ENCODE data around the gene MPZL2.

MPZL2 gene

GRCh38 chr11:118212781-118213191 lies 51.3 kb downstream of the MPZL2 start:
- no peak for DNase-seq (ENCODE audit: low read depth)
- TF ChIP-seq, protein P1, sequence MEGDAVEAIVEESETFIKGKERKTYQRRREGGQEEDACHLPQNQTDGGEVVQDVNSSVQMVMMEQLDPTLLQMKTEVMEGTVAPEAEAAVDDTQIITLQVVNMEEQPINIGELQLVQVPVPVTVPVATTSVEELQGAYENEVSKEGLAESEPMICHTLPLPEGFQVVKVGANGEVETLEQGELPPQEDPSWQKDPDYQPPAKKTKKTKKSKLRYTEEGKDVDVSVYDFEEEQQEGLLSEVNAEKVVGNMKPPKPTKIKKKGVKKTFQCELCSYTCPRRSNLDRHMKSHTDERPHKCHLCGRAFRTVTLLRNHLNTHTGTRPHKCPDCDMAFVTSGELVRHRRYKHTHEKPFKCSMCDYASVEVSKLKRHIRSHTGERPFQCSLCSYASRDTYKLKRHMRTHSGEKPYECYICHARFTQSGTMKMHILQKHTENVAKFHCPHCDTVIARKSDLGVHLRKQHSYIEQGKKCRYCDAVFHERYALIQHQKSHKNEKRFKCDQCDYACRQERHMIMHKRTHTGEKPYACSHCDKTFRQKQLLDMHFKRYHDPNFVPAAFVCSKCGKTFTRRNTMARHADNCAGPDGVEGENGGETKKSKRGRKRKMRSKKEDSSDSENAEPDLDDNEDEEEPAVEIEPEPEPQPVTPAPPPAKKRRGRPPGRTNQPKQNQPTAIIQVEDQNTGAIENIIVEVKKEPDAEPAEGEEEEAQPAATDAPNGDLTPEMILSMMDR (IDR thresholded peaks at IDR 0.05; ENCODE audit: low read length, missing control alignments), result no peak
- no peak overlapping the region for H3K4me3 ChIP-seq (replicated peaks; ENCODE audit: low read depth, low read length)

- no peak overlapping the region for H3K4me3 ChIP-seq (replicated peaks; ENCODE audit: low read depth, low read length)
- no peak for DNase-seq (ENCODE audit: low read depth)
- TF ChIP-seq, protein P1 (IDR thresholded peaks at IDR 0.05; ENCODE audit: low read length, missing control alignments), result no peak
Observed at GRCh38 chr11:118212131-118212725, 51.9 kb downstream of the MPZL2 start.

GRCh38 chr11:118211006-118211405 lies 53.1 kb downstream of the MPZL2 start:
- TF ChIP-seq, protein P1 (IDR thresholded peaks at IDR 0.05; ENCODE audit: low read length, missing control alignments), result no peak
- peak; percentile 47 for DNase-seq (ENCODE audit: low read depth)
- H3K4me3 ChIP-seq (replicated peaks; ENCODE audit: low read depth, low read length), result no peak overlapping the region

- no peak for DNase-seq (ENCODE audit: low read depth)
- TF ChIP-seq, protein P1 (IDR thresholded peaks at IDR 0.05; ENCODE audit: low read length, missing control alignments), result no peak
- H3K4me3 ChIP-seq (replicated peaks; ENCODE audit: low read depth, low read length), result no peak overlapping the region
Observed at GRCh38 chr11:118210323-118210722, 53.8 kb downstream of the MPZL2 start.

DNA sequence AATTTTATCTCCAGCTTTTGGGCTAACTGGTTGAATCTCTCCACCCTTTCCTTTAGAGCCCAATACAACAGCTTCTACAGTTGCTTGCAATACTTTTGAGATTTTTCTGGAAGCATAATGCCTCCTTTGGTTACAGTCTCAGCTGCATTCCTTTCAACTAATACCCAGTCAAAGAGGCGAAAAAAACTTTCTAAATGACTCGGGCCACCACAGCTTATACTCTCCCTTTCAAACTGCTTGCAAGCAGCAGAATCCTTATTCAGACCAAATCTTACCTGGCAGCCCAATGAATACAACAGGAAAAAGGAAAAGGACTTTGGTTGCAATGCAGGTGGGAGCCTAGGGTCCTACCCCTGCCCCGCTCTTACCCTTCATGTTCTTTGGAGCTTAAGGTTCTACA lies 55.1 kb downstream of the MPZL2 start:
- no peak overlapping the region for H3K4me3 ChIP-seq (replicated peaks; ENCODE audit: low read depth, low read length)
- no peak for DNase-seq (ENCODE audit: low read depth)
- TF ChIP-seq, protein P1 (IDR thresholded peaks at IDR 0.05; ENCODE audit: low read length, missing control alignments), result no peak

DNA sequence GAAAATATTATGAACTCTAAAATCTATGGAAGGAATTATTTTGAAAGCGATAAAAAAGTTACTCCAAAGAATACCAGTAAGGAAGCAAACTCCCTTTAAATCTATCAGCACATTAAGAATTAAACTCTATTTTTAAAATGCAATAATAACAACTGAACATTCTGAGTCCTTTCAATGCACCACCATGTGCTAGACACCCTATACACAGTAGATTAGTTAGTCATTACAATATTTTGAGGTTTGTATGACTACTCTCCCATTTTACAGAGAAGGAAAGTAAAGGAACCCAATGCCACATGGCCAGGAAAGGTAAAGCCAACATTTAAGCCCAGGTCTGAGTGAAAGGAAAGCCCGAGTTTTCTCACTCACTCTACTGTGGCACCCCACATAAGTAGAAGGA lies 57.0 kb downstream of the MPZL2 start:
- no peak for DNase-seq (ENCODE audit: low read depth)
- no peak overlapping the region for H3K4me3 ChIP-seq (replicated peaks; ENCODE audit: low read depth, low read length)
- TF ChIP-seq, protein P1 (IDR thresholded peaks at IDR 0.05; ENCODE audit: low read length, missing control alignments), result no peak

- H3K4me3 ChIP-seq (replicated peaks; ENCODE audit: low read depth, low read length), result no peak overlapping the region
- DNase-seq (ENCODE audit: low read depth), result no peak
- TF ChIP-seq, protein P1 (IDR thresholded peaks at IDR 0.05; ENCODE audit: low read length, missing control alignments), result no peak
Observed at GRCh38 chr11:118206391-118207031, 57.6 kb downstream of the MPZL2 start.

All from fibroblast of pulmonary artery (primary cell).